HAP-1 (cell line): Measurements from ENCODE around the gene EIF4E3.

Source experiments
- DNase-seq, 2 experiments: peaks; one replicate each; pipeline ENCODE4 v3.0.0-alpha.2; 2016 to 2020; ENCODE audit warnings: low spot score in 2 of 2
- H3K27me3 ChIP-seq: fragments of 250-450 bp; sonication (Bioruptor Pico); 2 replicates; pipeline ENCODE4 v1.5.1; 2020; ENCODE audit warnings: low read depth, mild to moderate bottlenecking, moderate library complexity
- H3K36me3 ChIP-seq: fragments of 250-450 bp; sonication (Bioruptor Pico); replicated peaks from 2 replicates; pipeline ENCODE4 v1.5.1; 2020; ENCODE audit warnings: mild to moderate bottlenecking
- H3K4me1 ChIP-seq: fragments of 250-450 bp; sonication (Bioruptor Pico); 2 replicates; pipeline ENCODE4 v1.5.1; 2020; ENCODE audit warnings: mild to moderate bottlenecking
- H3K4me3 ChIP-seq: fragments of 250-450 bp; sonication (Bioruptor Pico); 2 replicates; pipeline ENCODE4 v1.5.1; 2020; ENCODE audit warnings: mild to moderate bottlenecking, moderate library complexity
- H3K9me3 ChIP-seq: fragments of 250-450 bp; sonication (Bioruptor Pico); 2 replicates; pipeline ENCODE4 v1.5.1; 2020; ENCODE audit warnings: mild to moderate bottlenecking, moderate library complexity
- in situ Hi-C: fragments of 300-500 bp; cut with MboI; formaldehyde crosslinking; loops from 3 replicates; pipeline ENCODE4 v1.14.3; 2020; ENCODE audit warnings: low sequenced_read_pairs, inconsistent platforms, mixed read lengths

The EIF4E3 gene

DNA sequence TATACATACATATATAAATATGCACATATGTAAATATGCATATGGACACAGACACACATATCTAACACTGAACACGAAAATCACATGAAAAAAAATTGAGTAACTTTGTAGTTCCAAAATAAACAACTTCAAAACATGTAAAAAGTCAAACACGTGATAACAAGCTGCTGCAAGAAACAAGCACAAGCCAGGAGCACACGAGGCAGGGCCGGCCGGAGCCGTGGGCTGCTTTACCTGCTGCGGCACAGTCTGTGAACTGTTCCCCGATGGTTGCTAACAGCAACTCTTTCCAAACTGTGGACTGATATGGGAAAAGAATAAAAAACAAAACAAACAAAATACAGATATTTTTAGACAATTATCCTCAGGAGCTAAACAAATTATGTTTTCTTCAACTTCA lies 31.6 kb downstream of the EIF4E3 start:
- peaks cover 66% of the 10 kb centered on the region for H3K4me1 ChIP-seq

DNA sequence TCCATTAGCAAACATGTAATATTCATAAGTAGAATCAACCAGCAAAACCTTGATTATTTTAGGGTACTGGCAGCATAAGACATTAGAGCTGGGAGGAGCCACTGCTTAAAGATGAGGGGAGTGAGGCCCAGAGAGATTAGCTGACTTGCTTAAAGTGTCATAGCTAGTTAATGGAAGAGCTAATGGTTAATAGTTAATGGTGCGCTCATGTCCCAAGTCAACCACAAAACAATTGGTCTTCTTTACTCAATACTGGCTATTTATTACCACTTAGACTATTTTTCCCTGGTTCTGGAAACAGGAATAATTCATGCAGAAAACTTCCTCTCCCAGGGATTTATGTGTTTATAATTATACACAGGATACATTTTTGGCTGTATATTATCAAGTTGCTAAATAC lies 33.1 kb downstream of the EIF4E3 start:
- H3K9me3 ChIP-seq = no peaks in the 10 kb centered on the region
- no peak overlapping the region for H3K4me3 ChIP-seq
- H3K4me1 ChIP-seq = peaks cover 77% of the 10 kb centered on the region
- no peaks in the 10 kb centered on the region for H3K36me3 ChIP-seq
- no peak for DNase-seq
- in situ Hi-C loops = no loop called here
- H3K27me3 ChIP-seq = no peaks in the 10 kb centered on the region

More for the DNA sequence above, 31.6 kb downstream of the EIF4E3 start:
- Histone ChIP-seq H3K9me3 (no peaks in the 10 kb centered on the region), H3K27me3 (no peaks in the 10 kb centered on the region), H3K4me3 (no peak overlapping the region), H3K36me3 (no peaks in the 10 kb centered on the region)
- DNase-seq = no peak
- in situ Hi-C loops = no loop called here

DNA sequence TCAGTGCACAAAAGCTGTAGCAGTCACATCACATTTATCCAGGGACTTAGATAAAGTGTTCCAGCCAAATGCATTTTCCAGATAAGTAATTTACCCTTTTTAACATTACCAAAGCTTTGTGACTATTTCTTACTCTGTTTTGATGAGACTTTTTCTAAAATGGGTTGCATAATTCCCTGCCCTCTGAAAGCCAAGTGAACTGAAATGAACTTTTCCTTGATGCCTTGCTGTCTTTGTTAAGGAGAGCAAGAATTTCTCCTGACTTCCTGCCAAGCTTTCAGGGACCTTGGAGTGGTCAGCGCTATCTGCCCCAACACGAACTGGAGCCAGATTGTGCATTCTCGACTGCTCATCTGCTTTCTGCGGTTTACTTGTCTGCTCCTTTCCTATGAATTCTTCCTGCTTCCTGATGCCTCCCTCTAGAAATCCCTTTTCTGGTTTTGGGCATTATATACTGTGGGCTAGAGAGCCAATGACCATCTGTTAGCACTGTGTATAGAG lies 34.8 kb downstream of the EIF4E3 start:
- H3K27me3 ChIP-seq = no peaks in the 10 kb centered on the region
- peaks cover 71% of the 10 kb centered on the region for H3K4me1 ChIP-seq
- in situ Hi-C loops = no loop called here
- H3K4me3 ChIP-seq = no peak overlapping the region
- peak; percentile 72 to 84 for DNase-seq
- no peaks in the 10 kb centered on the region for H3K9me3 ChIP-seq
- no peaks in the 10 kb centered on the region; the same call in 1 of the 2 replicates for H3K36me3 ChIP-seq

DNA sequence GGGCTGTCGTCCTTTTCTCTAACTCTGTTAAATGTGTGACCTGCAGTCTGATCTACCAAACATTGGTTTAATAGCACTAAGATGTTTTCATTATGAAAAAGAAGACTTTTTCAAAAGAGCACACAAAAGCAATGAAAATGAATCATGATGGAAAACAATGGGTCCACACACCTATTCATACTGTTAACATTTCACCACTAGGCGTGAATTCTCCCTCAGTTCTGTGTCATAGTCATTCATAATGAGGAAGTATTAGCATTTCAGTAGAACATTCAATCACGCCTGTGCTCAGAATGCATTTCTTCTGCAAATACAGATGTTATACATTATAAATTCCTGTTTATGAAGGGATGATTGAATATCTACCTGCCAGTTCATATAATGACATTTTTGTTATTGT lies 35.9 kb downstream of the EIF4E3 start:
- peak; percentile 54 to 96 for DNase-seq
- in situ Hi-C loops = no loop called here
- no peaks in the 10 kb centered on the region; the same call in 1 of the 2 replicates for H3K36me3 ChIP-seq
- H3K27me3 ChIP-seq = no peaks in the 10 kb centered on the region
- no peaks in the 10 kb centered on the region for H3K9me3 ChIP-seq
- H3K4me3 ChIP-seq = no peak overlapping the region
- H3K4me1 ChIP-seq = peaks cover 69% of the 10 kb centered on the region

DNA sequence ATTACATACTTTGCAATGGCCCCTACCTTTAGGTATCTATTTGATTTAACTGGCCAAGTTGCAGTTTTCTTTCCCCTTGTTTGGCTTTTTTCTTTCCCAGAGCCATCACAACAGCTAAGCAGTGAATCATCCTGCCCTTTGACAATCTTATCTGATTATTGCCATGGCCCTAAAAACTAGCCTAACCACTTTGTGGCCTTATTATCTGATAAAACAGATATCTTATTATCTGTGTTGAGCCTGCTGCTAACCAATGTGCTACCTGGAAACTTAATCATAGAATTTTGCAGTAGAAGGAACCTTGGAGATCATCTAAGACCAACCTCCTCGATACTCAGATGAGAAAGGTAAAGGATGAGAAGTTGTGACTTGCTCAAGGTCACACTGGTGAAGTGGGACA lies 37.1 kb downstream of the EIF4E3 start:
- H3K4me1 ChIP-seq = peaks cover 66% of the 10 kb centered on the region
- H3K27me3 ChIP-seq = no peaks in the 10 kb centered on the region
- in situ Hi-C loops = no loop called here
- no peaks in the 10 kb centered on the region for H3K9me3 ChIP-seq
- no peak overlapping the region for H3K4me3 ChIP-seq
- H3K36me3 ChIP-seq = no peaks in the 10 kb centered on the region; the same call in 1 of the 2 replicates
- DNase-seq = no peak

DNA sequence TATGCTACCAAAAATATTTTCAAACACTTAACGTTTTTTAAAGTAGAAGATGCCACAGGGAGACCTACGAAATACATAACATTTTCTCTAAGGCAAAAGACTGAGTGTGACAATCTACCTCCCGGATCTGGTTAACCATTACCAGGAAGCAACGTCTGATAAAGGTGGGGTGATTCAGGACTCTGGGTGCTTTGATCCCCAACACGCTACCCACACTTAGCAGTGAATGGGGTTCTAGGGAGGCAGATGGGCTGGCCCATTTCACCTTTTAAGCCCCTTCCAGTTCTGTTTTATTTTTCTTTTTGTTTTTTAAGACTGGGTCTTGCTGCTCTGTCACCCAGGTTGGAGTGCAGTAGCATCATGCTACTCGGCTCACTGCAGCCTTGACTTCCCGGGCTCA lies 39.5 kb downstream of the EIF4E3 start:
- no peak for DNase-seq
- peaks cover 53% of the 10 kb centered on the region for H3K4me1 ChIP-seq
- no peaks in the 10 kb centered on the region for H3K9me3 ChIP-seq
- no peaks in the 10 kb centered on the region for H3K27me3 ChIP-seq
- no peaks in the 10 kb centered on the region; the same call in 1 of the 2 replicates for H3K36me3 ChIP-seq
- in situ Hi-C loops = no loop called here
- H3K4me3 ChIP-seq = no peak overlapping the region

DNA sequence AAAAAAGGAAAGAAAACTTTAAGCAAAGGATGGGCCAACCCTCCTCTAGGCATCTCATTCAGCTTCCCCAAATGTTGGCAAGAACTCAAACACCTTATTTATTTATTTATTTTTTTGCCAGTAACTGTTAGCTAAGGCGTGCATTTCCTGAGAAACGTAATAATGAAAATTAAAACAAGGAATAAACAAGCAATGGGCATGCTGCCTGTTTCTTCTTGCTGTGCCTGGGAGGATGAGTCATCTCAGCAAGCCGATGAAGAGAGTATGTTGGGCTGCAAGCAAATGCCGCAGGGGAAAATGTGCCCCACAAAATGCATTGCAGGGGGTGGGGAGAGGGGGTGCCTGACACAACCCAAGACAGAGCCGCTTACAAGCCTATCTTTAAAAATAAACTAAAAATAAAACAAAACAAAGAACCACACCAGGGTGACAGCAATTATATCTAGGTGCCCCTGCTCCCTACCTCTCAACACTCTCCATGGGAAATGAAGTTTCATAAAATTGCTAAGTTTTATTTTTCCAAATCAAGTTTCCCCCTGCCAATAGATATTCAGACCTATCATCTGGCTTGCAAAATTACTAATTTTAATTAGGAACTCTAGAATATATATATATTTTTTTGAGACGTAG lies 40.3 kb downstream of the EIF4E3 start:
- no peak overlapping the region for H3K4me3 ChIP-seq
- no peaks in the 10 kb centered on the region for H3K9me3 ChIP-seq
- peaks cover 45% of the 10 kb centered on the region for H3K4me1 ChIP-seq
- H3K27me3 ChIP-seq = no peaks in the 10 kb centered on the region
- in situ Hi-C loops = no loop called here
- DNase-seq = peak; percentile 28 to 47
- no peaks in the 10 kb centered on the region; the same call in 1 of the 2 replicates for H3K36me3 ChIP-seq

DNA sequence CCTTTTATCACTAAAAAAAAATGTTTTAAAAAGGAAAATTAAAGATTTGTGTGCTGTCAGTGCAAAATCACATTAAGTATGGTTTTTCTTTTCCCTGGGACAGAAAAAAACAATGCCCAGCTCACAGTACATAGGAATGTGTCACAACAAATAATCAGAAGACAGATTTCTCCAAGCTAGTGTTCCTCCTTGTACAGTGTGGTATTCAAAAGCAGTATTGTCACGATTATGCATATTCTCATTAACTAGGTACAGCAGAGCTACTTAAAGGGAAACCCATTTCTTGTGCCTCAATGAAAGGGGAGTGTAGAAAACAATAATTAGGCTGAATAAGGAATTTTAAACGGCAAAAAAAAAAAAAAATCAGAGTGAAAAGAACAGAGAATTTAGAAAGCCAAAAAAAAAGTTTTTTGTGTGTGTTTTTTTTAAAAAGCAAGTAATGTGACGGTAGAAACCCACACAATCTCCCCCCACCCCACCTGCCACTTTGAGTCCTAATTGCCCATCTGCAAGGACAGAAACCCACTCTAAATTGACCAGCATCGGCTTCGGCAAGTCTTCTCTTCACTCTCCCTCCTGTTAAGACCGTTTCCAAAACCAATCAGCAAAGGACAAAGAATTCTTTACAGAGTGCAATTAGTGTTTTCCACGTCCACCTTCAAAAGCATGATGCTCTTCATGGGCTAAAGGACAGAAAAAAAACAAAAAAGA lies 41.0 kb downstream of the EIF4E3 start:
- Histone ChIP-seq H3K4me3 (no peak overlapping the region), H3K27me3 (no peaks in the 10 kb centered on the region), H3K4me1 (peaks cover 43% of the 10 kb centered on the region), H3K9me3 (no peaks in the 10 kb centered on the region), H3K36me3 (no peaks in the 10 kb centered on the region; the same call in 1 of the 2 replicates)
- in situ Hi-C loops = no loop called here
- DNase-seq = peak; percentile 63 to 98

DNA sequence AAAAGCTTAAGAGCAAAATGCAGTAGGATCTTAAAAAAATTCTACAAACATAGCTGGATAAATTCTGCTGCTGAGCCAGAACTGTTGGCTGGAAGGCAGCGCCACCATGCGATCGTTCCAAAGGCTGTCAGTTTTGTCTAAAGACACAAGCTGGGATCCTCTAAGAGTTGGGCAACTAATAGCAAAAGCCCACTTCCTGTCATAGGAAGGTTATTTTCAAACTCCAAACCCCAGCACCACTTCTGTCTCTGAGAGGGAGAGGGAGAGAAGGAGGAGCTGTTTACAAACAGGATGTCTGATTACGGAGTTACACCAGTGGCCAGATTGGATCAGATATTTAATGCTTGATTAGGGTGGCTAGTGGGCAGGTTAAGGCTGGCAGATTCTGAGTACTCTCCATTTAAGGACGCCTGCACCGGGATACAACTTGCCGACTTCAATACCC lies 44.0 kb downstream of the EIF4E3 start:
- Histone ChIP-seq H3K27me3 (no peaks in the 10 kb centered on the region), H3K4me1 (peaks cover 39% of the 10 kb centered on the region), H3K4me3 (no peak overlapping the region), H3K9me3 (no peaks in the 10 kb centered on the region), H3K36me3 (no peaks in the 10 kb centered on the region)
- DNase-seq = peak; percentile 50 to 75
- in situ Hi-C loops = no loop called here

DNA sequence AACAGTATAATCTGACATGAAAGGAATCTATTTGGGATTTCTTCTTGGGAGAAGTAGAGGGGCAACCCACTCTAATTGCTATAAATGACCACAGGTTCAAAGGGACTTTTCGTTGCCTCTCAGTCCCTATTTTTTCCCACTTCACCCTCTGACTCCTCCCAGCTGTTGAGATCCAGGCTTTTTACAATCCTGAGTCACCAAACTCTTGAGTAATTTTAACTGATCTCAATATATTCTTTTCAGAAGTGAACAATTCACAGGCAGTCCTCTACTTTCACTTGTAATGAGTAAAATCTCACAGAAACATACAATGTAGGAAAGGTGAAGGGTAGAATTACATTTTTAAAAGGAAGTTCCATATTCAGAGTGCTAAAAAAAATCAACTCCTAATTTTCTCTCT lies 44.6 kb downstream of the EIF4E3 start:
- in situ Hi-C loops = no loop called here
- Histone ChIP-seq H3K36me3 (no peaks in the 10 kb centered on the region), H3K4me3 (no peak overlapping the region), H3K4me1 (peaks cover 39% of the 10 kb centered on the region), H3K9me3 (no peaks in the 10 kb centered on the region), H3K27me3 (no peaks in the 10 kb centered on the region)
- no peak for DNase-seq

DNA sequence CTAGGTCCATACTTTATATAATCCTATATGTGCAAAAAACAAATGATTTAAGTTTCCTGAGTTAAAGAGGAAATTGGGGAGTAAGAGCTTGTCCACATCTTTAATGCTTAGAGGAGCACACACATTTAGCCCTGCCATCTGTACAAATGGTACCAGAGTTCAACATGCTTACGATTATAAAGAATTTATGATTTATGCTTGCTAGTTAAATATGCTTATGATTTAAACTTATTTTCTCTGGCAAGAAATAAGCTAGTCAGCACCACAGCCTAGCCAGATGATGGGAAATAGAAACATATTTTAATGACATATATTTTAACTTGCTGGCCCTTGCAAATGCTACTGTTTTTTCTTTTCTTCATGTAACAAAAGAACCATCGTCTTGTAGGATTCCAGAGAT lies 48.3 kb downstream of the EIF4E3 start:
- Histone ChIP-seq H3K27me3 (no peaks in the 10 kb centered on the region), H3K9me3 (no peaks in the 10 kb centered on the region), H3K4me3 (no peak overlapping the region), H3K36me3 (no peaks in the 10 kb centered on the region), H3K4me1 (peaks cover 14% of the 10 kb centered on the region)
- DNase-seq = no peak
- in situ Hi-C loops = no loop called here

DNA sequence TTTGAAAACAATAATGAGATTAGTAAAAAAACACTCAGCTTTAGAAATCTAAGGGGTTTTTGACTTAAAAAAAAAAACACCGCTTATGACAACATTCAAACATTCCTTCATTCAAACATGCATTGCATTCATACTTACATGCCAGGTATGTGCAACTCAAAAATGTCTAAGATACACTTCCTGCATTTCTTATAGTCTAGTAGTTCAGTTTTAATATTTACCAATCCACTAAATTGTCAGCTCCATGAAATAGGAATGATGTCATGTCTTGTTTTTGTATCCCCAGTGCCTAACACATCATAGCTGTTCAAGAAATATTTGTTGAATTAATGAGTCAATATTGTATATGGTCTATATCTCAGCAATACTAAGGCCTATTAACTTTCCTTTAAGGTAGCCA lies 51.7 kb downstream of the EIF4E3 start:
- H3K9me3 ChIP-seq = no peaks in the 10 kb centered on the region; the same call in 1 of the 2 replicates
- H3K27me3 ChIP-seq = no peaks in the 10 kb centered on the region
- no peak for DNase-seq
- in situ Hi-C loops = loop anchor here (25.0 kb wide), 1 partner anchor 1136 kb away; no protein-coding TSS in a partner anchor
- H3K4me3 ChIP-seq = no peak overlapping the region
- peaks cover 14% of the 10 kb centered on the region for H3K4me1 ChIP-seq
- H3K36me3 ChIP-seq = no peaks in the 10 kb centered on the region

DNA sequence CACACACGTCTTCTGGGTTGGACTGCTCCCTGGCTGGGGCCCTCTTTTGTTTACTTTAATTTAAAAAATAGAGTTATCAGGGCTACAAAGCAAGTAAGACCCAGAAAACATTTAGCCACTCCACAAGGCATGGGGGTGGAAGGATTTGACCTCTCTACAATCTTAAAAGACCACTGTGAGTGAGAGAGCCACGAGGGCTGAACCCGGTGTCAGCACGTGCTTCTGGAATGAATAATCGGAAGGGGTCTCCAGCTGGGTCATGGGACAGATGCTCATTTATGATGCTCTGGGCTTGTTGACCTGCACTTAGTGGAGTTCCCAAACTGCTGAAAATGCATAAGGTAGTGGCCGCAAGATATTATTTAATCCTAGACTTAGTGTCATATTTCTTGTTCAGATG lies 52.4 kb downstream of the EIF4E3 start:
- H3K27me3 ChIP-seq = no peaks in the 10 kb centered on the region
- in situ Hi-C loops = loop anchor here (25.0 kb wide), 1 partner anchor 1136 kb away; no protein-coding TSS in a partner anchor
- H3K4me3 ChIP-seq = no peak overlapping the region
- H3K9me3 ChIP-seq = no peaks in the 10 kb centered on the region; the same call in 1 of the 2 replicates
- H3K4me1 ChIP-seq = peaks cover 11% of the 10 kb centered on the region
- H3K36me3 ChIP-seq = no peaks in the 10 kb centered on the region
- DNase-seq = no peak

DNA sequence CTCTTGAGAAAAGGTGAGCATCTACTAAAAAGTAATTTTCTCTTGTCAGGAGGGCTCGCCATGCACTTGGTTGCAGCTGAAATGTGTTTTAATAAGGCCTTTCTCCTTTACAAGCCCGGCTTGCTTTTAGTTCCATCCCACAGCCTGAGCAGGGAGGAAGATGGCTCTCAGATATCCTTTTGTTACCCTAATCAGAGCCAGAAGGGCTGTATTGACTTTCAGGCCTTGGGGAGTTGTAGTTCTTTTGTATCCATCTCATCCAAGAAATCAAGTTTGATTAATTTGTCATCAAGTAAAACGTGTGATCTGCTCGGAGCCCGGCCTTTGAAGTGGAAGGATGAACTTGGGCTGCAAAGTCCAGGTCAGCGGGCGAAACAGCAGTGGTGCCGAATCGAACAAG lies 52.9 kb downstream of the EIF4E3 start:
- in situ Hi-C loops = loop anchor here (25.0 kb wide), 1 partner anchor 1135 kb away; no protein-coding TSS in a partner anchor
- H3K9me3 ChIP-seq = no peaks in the 10 kb centered on the region; the same call in 1 of the 2 replicates
- H3K4me3 ChIP-seq = no peak overlapping the region
- peaks cover 7% of the 10 kb centered on the region for H3K4me1 ChIP-seq
- no peaks in the 10 kb centered on the region for H3K27me3 ChIP-seq
- DNase-seq = no peak
- H3K36me3 ChIP-seq = no peaks in the 10 kb centered on the region
